K562 (cell line): Measurements from ENCODE around the gene C10orf95. TPM values are rescaled to one million over a fixed set of nuclear protein-coding genes. Genes with fewer than 3 reads are reported as not detected.

Experiments used
- ATAC-seq: fragments of 200-7000 bp; cut with Tn5 transposase; 3 replicates; pipeline ENCODE4 v1.9.1; 2020; ENCODE audit warnings: moderate library complexity
- BruUV-seq: library from RNA; stranded (reverse); fragments of 400-500 nt; replicated peaks from 2 replicates; lab custom pipeline; 2021; lab: Mats Ljungman, UMichigan
- CTCF ChIA-PET: fragments of 300-600 bp; formaldehyde crosslinking; extraction: SDS; loops from one replicate; lab custom pipeline; 2021; ENCODE audit warnings: low intra/inter-chr PET ratio; lab: Yijun Ruan, JAX
- POLR2A ChIA-PET: fragments of 300-600, 350-650 bp; sonication (Branson Sonifier 250); formaldehyde crosslinking; extraction: SDS; loops from one replicate; lab custom pipeline; 2021; ENCODE audit warnings: antibody characterized with exemption, inconsistent platforms; lab: Yijun Ruan, JAX
- DNase-seq, 4 experiments: peaks; one replicate each; pipeline versions ENCODE4 v3.0.0 to v3.0.0-alpha.2; 2011 to 2018; ENCODE audit warnings: low spot score in 3 of 4, mixed read lengths in 3 of 4; ENCODE audit errors: extremely low read depth in 1 of 4
- FAIRE-seq: peaks from 2 replicates; lab custom pipeline; 2011; peaks lifted over from hg19 to GRCh38; lab: Jason Lieb, UNC
- H2AFZ ChIP-seq: 2 replicates; pipeline ENCODE4 v1.6.0; 2011; ENCODE audit warnings: low read depth, low read length, control low read depth, inconsistent platforms
- H3K27ac ChIP-seq: fragments of 200-600 bp; 3 replicates; pipeline ENCODE4 v1.8.0; 2011; ENCODE audit warnings: low read depth, mild to moderate bottlenecking, control low read depth, inconsistent platforms, low read length, moderate library complexity, mixed read lengths; ENCODE audit errors: extremely low read depth
- H3K27me3 ChIP-seq, 2 experiments: fragments of 300-600 bp in 1 of 2; 2 replicates in 1 of 2; 3 replicates in 1 of 2; pipeline versions ENCODE4 v1.6.0 to v1.8.0; 2011; ENCODE audit warnings: inconsistent platforms in 2 of 2, low read length in 2 of 2, mild to moderate bottlenecking in 1 of 2, mixed read lengths in 1 of 2, moderate library complexity in 1 of 2; ENCODE audit not compliant: control insufficient read depth in 2 of 2, insufficient read depth in 2 of 2
- H3K36me3 ChIP-seq: fragments of 300-600 bp; 3 replicates; pipeline ENCODE4 v1.8.0; 2011; ENCODE audit warnings: mild to moderate bottlenecking, low read length, inconsistent platforms; ENCODE audit not compliant: control insufficient read depth, insufficient read depth
- H3K4me1 ChIP-seq, 2 experiments: fragments of 200-600 bp in 1 of 2; replicated peaks in 1 of 2; 2 replicates in 1 of 2; 3 replicates in 1 of 2; pipeline versions ENCODE4 v1.5.1 to v1.8.0; 2011; ENCODE audit warnings: inconsistent platforms in 2 of 2, low read length in 2 of 2, mild to moderate bottlenecking in 1 of 2, mixed read lengths in 1 of 2, moderate library complexity in 1 of 2; ENCODE audit not compliant: control insufficient read depth in 2 of 2, insufficient read depth in 2 of 2
- H3K4me2 ChIP-seq: 2 replicates; pipeline ENCODE4 v1.6.1; 2011; ENCODE audit warnings: low read length, control low read depth, inconsistent platforms, mixed read lengths; ENCODE audit not compliant: insufficient read depth
- H3K4me3 ChIP-seq: fragments of 200-600 bp; sonication (generic), shearing (Covaris generic); 2 replicates; pipeline ENCODE4 v1.5.1; 2016; ENCODE audit warnings: control low read depth, inconsistent platforms
- H3K79me2 ChIP-seq: fragments of 200-600 bp; 3 replicates; pipeline ENCODE4 v1.8.0; 2011; ENCODE audit warnings: low read length, inconsistent platforms; ENCODE audit not compliant: control insufficient read depth, insufficient read depth
- H3K9ac ChIP-seq, 2 experiments: 2 replicates each; pipeline versions ENCODE4 v1.6.0 to v1.6.1; 2011; ENCODE audit warnings: low read depth in 2 of 2, low read length in 2 of 2, control low read depth in 1 of 2, inconsistent platforms in 1 of 2, mild to moderate bottlenecking in 1 of 2, mixed read lengths in 1 of 2; ENCODE audit not compliant: insufficient read depth in 1 of 2
- H3K9me1 ChIP-seq: one replicate; pipeline ENCODE4 v1.6.0; 2011; ENCODE audit warnings: inconsistent platforms, mild to moderate bottlenecking, low read length, moderate library complexity; ENCODE audit not compliant: control insufficient read depth, insufficient read depth
- H3K9me3 ChIP-seq: replicated peaks from 2 replicates; pipeline ENCODE4 v1.5.1; 2011; ENCODE audit warnings: low read depth, low read length, inconsistent platforms; ENCODE audit not compliant: control insufficient read depth, insufficient read depth
- H4K20me1 ChIP-seq: replicated peaks from 2 replicates; pipeline ENCODE4 v1.6.1; 2011; ENCODE audit warnings: low read length, inconsistent platforms, mixed read lengths; ENCODE audit not compliant: control insufficient read depth, insufficient read depth
- POLR2AphosphoS5 ChIP-seq: IDR thresholded peaks from 2 replicates; pipeline ENCODE4 v1.6.1; 2011; ENCODE audit warnings: mild to moderate bottlenecking, low read depth, low read length, moderate library complexity; ENCODE audit not compliant: control insufficient read depth, insufficient read depth
- ZFX ChIP-seq: sonication (generic); formaldehyde crosslinking; IDR thresholded peaks from 2 replicates; pipeline ENCODE4 v1.8.0; 2022; ENCODE audit warnings: mild to moderate bottlenecking, missing genetic modification reagents, moderate library complexity
- ZNF324 ChIP-seq: fragments of 250-450 bp; sonication (Bioruptor Pico); IDR thresholded peaks from 2 replicates; pipeline ENCODE4 v1.4.0; 2020; ENCODE audit warnings: mild to moderate bottlenecking
- WGBS: fragments of 100-300 bp; shearing (Covaris generic); methylation state at CpG from one replicate; pipeline ENCODE4 v1.1.6; 2016; ENCODE audit warnings: low coverage, mixed read lengths; ENCODE audit not compliant: insufficient coverage; ENCODE audit errors: missing lambda C conversion rate; 5-methylcytosine and 5-hydroxymethylcytosine counted together
- in situ Hi-C: fragments of 300-500 bp; cut with MboI; formaldehyde crosslinking; loops from 4 replicates; pipeline ENCODE4 v1.15.0; 2018; ENCODE audit warnings: inconsistent platforms, mixed read lengths
- intact Hi-C: fragments of 100-400 bp; cut with micrococcal nuclease; formaldehyde crosslinking; loops from 2 replicates; pipeline ENCODE4 v1.14.2; 2022
- polyA plus RNA-seq, 8 experiments: library from polyadenylated mRNA; depleted of rRNA in 4 of 8; stranded (reverse) in 5 of 8; unstranded in 3 of 8; fragments of >200 nt; fragmentation: Nextera tagmentation in 2 of 8; fragmentation: Illumina TruSeq in 1 of 8; extraction: Ambion mirVana in 2 of 8; extraction: Trizol in 1 of 8; gene quantifications; 2 replicates each; pipeline versions ENCODE4 v1.2.1 to v1.2.3, GENCODE V29; 2011 to 2014; ENCODE audit warnings: inconsistent platforms in 1 of 8, missing spikeins in 1 of 8
- total RNA-seq, 7 experiments: library from RNA; depleted of rRNA in 6 of 7; stranded (reverse); fragments of >200 nt in 6 of 7; fragmentation: Illumina TruSeq in 2 of 7; extraction: Trizol in 2 of 7; gene quantifications; 2 replicates each; pipeline versions ENCODE4 v1.2.1 to v1.2.3, GENCODE V29; 2011 to 2021; ENCODE audit warnings: low replicate concordance in 1 of 7
- TF ChIP-seq, protein P1 (sequence below): fragments of 150-350 bp; conservative IDR thresholded peaks from 2 replicates; pipeline ENCODE4 v1.6.1; 2014; ENCODE audit warnings: low read length

C10orf95 gene
- total and polyA plus RNA-seq, 9 of the 15 experiments (the other 6 are each of a cell fraction or from before 2014, with no cell fraction given), result 0.03 to 0.41 (median 0.17) TPM; not detected in 1

DNA sequence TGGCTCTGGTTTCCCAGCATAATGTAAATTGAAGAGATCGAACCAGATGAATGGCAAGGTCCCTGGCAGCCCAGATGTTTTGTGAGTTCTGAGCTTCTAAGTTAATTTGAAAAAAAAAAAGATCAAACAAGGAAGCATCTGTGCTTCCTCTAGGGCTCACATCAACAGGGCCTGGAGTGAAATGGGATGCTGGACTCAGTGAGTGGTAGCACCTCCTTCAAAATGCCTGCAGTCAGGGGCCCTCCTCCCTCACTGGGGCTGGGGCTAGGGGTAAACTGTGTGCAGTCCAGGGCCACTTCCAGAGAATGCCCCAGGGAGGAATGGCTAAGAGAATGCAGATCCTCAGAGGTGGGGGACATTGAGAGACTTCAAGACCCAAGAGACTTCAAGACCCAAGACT lies 13.0 kb downstream of the C10orf95 start:
- H3K4me3 ChIP-seq, result peak overlapping the region; percentile 80
- WGBS, result 0% methylated on average over 1 of the region's 1 CpG
- no TSS peak for BruUV-seq
- ChIA-PET CTCF (no interaction called here), POLR2A (interaction anchor here (0.6 to 1.1 kb wide), 2 partner anchors 12 to 204 kb away, joined by 3 read pairs; no protein-coding TSS in a partner anchor)
- no peak overlapping the region for H2AFZ ChIP-seq
- 0 out of 2 replicates have a peak, but pooled peaks have one; percentile 4 for TF ChIP-seq ZFX (CRISPR knock-in tag)
- peak; percentile 27; the same call in 1 of the 2 replicates for TF ChIP-seq POLR2AphosphoS5
- TF ChIP-seq ZNF324 (CRISPR knock-in tag), result no peak
- TF ChIP-seq, protein P1, sequence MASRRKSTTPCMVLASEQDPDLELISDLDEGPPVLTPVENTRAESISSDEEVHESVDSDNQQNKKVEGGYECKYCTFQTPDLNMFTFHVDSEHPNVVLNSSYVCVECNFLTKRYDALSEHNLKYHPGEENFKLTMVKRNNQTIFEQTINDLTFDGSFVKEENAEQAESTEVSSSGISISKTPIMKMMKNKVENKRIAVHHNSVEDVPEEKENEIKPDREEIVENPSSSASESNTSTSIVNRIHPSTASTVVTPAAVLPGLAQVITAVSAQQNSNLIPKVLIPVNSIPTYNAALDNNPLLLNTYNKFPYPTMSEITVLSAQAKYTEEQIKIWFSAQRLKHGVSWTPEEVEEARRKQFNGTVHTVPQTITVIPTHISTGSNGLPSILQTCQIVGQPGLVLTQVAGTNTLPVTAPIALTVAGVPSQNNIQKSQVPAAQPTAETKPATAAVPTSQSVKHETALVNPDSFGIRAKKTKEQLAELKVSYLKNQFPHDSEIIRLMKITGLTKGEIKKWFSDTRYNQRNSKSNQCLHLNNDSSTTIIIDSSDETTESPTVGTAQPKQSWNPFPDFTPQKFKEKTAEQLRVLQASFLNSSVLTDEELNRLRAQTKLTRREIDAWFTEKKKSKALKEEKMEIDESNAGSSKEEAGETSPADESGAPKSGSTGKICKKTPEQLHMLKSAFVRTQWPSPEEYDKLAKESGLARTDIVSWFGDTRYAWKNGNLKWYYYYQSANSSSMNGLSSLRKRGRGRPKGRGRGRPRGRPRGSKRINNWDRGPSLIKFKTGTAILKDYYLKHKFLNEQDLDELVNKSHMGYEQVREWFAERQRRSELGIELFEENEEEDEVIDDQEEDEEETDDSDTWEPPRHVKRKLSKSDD, result no peak
- ATAC-seq (no peak), FAIRE-seq (no peak), DNase-seq (no peak)
- in situ Hi-C loops (loop anchor here (25.0 kb wide), 1 partner anchor 601 kb away; the partner anchor contains the start of gene KCNIP2), intact Hi-C loops (no loop called here)
- no peaks in the 10 kb centered on the region for H3K27me3 ChIP-seq
- peaks cover 10% of the 10 kb centered on the region; the same call in 2 of the 3 replicates for H3K36me3 ChIP-seq
- H4K20me1 ChIP-seq, result peaks cover 4% of the 10 kb centered on the region
- H3K9me3 ChIP-seq, result no peaks in the 10 kb centered on the region
- no peaks in the 10 kb centered on the region for H3K9me1 ChIP-seq
- H3K4me2 ChIP-seq, result peak overlapping the region; percentile 85
- H3K4me1 ChIP-seq, result peaks cover 26 to 30% of the 10 kb centered on the region in 2 experiments
- H3K27ac ChIP-seq, result peak overlapping the region; percentile 50; the same call in 1 of the 3 replicates
- peak overlapping the region; percentile 58 to 93 for H3K9ac ChIP-seq
- H3K79me2 ChIP-seq, result peaks cover 44% of the 10 kb centered on the region
